KMS-11 (cell line): ENCODE measurements around the gene NFAT5.

ENCODE experiments used
- H2AFZ ChIP-seq: fragments of 200-600 bp; sonication (generic); 2 replicates; pipeline ENCODE4 v1.6.1; 2016; ENCODE audit warnings: antibody characterized with exemption, mixed run types, low read depth
- H3K27ac ChIP-seq: fragments of 200-600 bp; sonication (generic); 2 replicates; pipeline ENCODE4 v1.6.1; 2016; ENCODE audit warnings: mild to moderate bottlenecking, mixed run types
- H3K27me3 ChIP-seq: fragments of 200-600 bp; sonication (generic); 2 replicates; pipeline ENCODE4 v1.6.1; 2017; ENCODE audit warnings: mild to moderate bottlenecking, low read depth, mixed run types, moderate library complexity; ENCODE audit not compliant: insufficient read depth
- H3K36me3 ChIP-seq: fragments of 200-600 bp; sonication (generic); 2 replicates; pipeline ENCODE4 v1.6.1; 2017; ENCODE audit warnings: mild to moderate bottlenecking, mixed run types; ENCODE audit not compliant: insufficient read depth
- H3K4me1 ChIP-seq: fragments of 200-600 bp; sonication (generic); 2 replicates; pipeline ENCODE4 v1.6.1; 2016; ENCODE audit warnings: mild to moderate bottlenecking, low read depth, mixed run types; ENCODE audit not compliant: poor library complexity, severe bottlenecking
- H3K4me2 ChIP-seq: fragments of 200-600 bp; sonication (generic); 2 replicates; pipeline ENCODE4 v1.7.0; 2016; ENCODE audit warnings: mild to moderate bottlenecking, mixed run types
- H3K4me3 ChIP-seq: fragments of 200-600 bp; sonication (generic); IDR thresholded peaks from 2 replicates; pipeline ENCODE4 v1.6.1; 2017; ENCODE audit warnings: low read depth, low read length, mixed read lengths; ENCODE audit not compliant: insufficient read depth
- H3K79me2 ChIP-seq: fragments of 200-600 bp; sonication (generic); 2 replicates; pipeline ENCODE4 v1.6.1; 2016; ENCODE audit warnings: low read depth, mixed run types; ENCODE audit not compliant: insufficient read depth
- H3K9ac ChIP-seq: fragments of 200-600 bp; sonication (generic); 2 replicates; pipeline ENCODE4 v1.6.1; 2016; ENCODE audit warnings: mild to moderate bottlenecking, mixed run types
- H4K20me1 ChIP-seq: fragments of 200-600 bp; sonication (generic); 2 replicates; pipeline ENCODE4 v1.6.1; 2016; ENCODE audit warnings: mild to moderate bottlenecking, mixed run types; ENCODE audit not compliant: insufficient read depth
- CTCF ChIP-seq: fragments of 200-600 bp; sonication (generic); conservative IDR thresholded peaks from 2 replicates; pipeline ENCODE4 v1.6.1; 2017; ENCODE audit warnings: low read depth, mild to moderate bottlenecking, antibody characterized with exemption, low read length, moderate library complexity, mixed read lengths

The NFAT5 gene

GRCh38 chr16:69712277-69712676 lies 146.5 kb downstream of the NFAT5 start:
- no peak overlapping the region for H3K27ac ChIP-seq
- no peaks in the 10 kb centered on the region for H3K4me1 ChIP-seq

GRCh38 chr16:69712914-69713581 lies 147.3 kb downstream of the NFAT5 start:
- Histone ChIP-seq H3K27ac (no peak overlapping the region), H3K9ac (no peak overlapping the region), H2AFZ (no peak overlapping the region), H3K4me3 (no peak overlapping the region), H3K27me3 (no peaks in the 10 kb centered on the region), H4K20me1 (no peaks in the 10 kb centered on the region), H3K4me1 (no peaks in the 10 kb centered on the region), H3K4me2 (no peak overlapping the region), H3K36me3 (no peaks in the 10 kb centered on the region), H3K79me2 (no peaks in the 10 kb centered on the region)
- TF ChIP-seq CTCF, result no peak

More at GRCh38 chr16:69712277-69712676, 146.5 kb downstream of the NFAT5 start:
- Histone ChIP-seq H2AFZ (no peak overlapping the region), H3K4me3 (no peak overlapping the region), H3K79me2 (no peaks in the 10 kb centered on the region), H3K4me2 (no peak overlapping the region), H4K20me1 (no peaks in the 10 kb centered on the region), H3K36me3 (no peaks in the 10 kb centered on the region), H3K9ac (no peak overlapping the region), H3K27me3 (no peaks in the 10 kb centered on the region)
- no peak for TF ChIP-seq CTCF

- no peak overlapping the region for H3K9ac ChIP-seq
- no peaks in the 10 kb centered on the region for H3K79me2 ChIP-seq
- no peak overlapping the region for H2AFZ ChIP-seq
- H3K27me3 ChIP-seq, result no peaks in the 10 kb centered on the region
- H3K36me3 ChIP-seq, result no peaks in the 10 kb centered on the region
- H3K4me1 ChIP-seq, result peaks cover 13% of the 10 kb centered on the region
- no peak for TF ChIP-seq CTCF
- no peaks in the 10 kb centered on the region for H4K20me1 ChIP-seq
- H3K4me3 ChIP-seq, result no peak overlapping the region
- H3K4me2 ChIP-seq, result no peak overlapping the region
- H3K27ac ChIP-seq, result no peak overlapping the region
Measured at GRCh38 chr16:69717066-69717465, 151.3 kb downstream of the NFAT5 start.

GRCh38 chr16:69718111-69718764 lies 152.5 kb downstream of the NFAT5 start:
- H3K79me2 ChIP-seq, result peaks cover 2% of the 10 kb centered on the region; the same call in 1 of the 2 replicates

More at GRCh38 chr16:69718111-69718764, 152.5 kb downstream of the NFAT5 start:
- Histone ChIP-seq H3K36me3 (no peaks in the 10 kb centered on the region), H4K20me1 (no peaks in the 10 kb centered on the region), H3K27me3 (no peaks in the 10 kb centered on the region), H3K4me3 (no peak overlapping the region), H3K4me2 (no peak overlapping the region), H3K27ac (no peak overlapping the region), H2AFZ (no peak overlapping the region), H3K4me1 (peaks cover 24% of the 10 kb centered on the region), H3K9ac (no peak overlapping the region)
- no peak for TF ChIP-seq CTCF
